ENCODE measurements around the gene CFAP61. TPM values are rescaled to one million over a fixed set of nuclear protein-coding genes. Genes with fewer than 3 reads are reported as not detected.
A peak's percentile ranks its signal among the peaks of the same experiment; 100 is the strongest.

CFAP61 gene
- total RNA-seq, 4 donors from 2014 or later = 0.18 to 0.80 (median 0.57) TPM

DNA sequence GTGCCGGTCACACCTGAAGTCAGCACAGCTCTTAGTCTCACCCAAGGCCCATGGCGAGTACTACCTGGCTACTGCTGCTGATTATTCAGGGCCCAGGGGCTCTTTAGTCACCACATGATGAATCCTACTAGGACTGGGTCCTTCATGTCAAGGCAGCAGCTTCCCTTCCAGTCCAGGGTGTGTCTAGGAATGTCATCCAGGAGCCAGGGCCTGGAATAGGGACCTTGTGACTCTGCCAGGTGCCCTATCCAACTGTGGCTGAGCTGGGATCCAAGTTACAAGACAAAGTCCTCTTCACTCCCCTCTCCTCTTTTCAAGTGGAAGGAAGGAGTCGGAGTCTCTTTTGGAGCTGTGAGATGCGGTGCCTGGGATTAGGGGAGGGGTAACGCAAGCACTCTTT is 85.5 kb downstream of the CFAP61 start:
- 84% methylated on average over 3 of the region's 5 CpGs for WGBS
- Histone ChIP-seq H3K4me3 (no peak overlapping the region), H3K4me1 (no peaks in the 10 kb centered on the region), H3K36me3 (no peaks in the 10 kb centered on the region), H3K9me3 (no peaks in the 10 kb centered on the region), H3K27me3 (no peaks in the 10 kb centered on the region), H3K27ac (no peak overlapping the region)
- no peak for DNase-seq (ENCODE audit: low spot score in 2 of 2)
- TF ChIP-seq, protein P1, sequence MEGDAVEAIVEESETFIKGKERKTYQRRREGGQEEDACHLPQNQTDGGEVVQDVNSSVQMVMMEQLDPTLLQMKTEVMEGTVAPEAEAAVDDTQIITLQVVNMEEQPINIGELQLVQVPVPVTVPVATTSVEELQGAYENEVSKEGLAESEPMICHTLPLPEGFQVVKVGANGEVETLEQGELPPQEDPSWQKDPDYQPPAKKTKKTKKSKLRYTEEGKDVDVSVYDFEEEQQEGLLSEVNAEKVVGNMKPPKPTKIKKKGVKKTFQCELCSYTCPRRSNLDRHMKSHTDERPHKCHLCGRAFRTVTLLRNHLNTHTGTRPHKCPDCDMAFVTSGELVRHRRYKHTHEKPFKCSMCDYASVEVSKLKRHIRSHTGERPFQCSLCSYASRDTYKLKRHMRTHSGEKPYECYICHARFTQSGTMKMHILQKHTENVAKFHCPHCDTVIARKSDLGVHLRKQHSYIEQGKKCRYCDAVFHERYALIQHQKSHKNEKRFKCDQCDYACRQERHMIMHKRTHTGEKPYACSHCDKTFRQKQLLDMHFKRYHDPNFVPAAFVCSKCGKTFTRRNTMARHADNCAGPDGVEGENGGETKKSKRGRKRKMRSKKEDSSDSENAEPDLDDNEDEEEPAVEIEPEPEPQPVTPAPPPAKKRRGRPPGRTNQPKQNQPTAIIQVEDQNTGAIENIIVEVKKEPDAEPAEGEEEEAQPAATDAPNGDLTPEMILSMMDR (IDR thresholded peaks at IDR 0.05) = no peak
- TF ChIP-seq EP300 (IDR thresholded peaks at IDR 0.05) = no peak
- no peak for TF ChIP-seq POLR2AphosphoS5 (IDR thresholded peaks at IDR 0.05)
- no peak for TF ChIP-seq POLR2A (IDR thresholded peaks at IDR 0.05)

DNA sequence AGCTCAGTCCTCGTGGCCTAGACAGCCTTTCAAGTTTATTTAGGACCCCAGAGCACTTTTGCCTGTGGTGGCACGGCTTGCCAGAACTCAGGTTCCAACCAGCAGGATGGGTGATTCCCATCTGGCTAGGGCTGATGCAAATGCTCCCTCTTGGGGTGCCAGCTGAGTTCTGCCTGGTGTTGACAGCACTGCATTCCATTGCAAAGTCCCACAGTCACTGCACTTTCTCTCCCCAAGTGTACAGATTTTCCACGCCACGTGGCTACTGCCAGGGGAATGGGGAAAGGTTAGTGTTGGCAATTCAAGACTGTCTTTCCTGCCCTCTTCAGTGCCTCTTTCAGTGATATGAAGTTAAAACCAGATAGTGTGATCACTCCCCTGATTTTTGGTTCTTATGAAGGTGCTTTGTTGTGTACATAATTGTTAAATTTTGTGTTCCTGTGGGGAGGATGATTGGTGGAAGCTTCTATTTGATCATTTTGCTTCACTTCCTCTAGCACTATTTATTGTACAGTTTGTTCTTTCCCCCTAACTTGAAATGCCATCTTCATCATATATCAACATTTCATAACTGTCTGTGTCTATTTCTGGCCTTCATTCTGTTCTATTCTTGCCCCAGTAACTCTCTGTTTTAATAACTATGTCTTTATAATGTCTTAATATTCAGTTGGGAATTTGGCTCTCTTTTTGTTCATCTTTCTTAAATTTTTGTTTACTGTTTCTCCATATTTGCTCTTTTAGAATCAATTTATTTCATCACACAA is 86.2 kb downstream of the CFAP61 start:
- WGBS = 59% methylated on average over 2 of the region's 4 CpGs
- H3K4me1 ChIP-seq = no peaks in the 10 kb centered on the region
- H3K4me3 ChIP-seq = no peak overlapping the region
- H3K27me3 ChIP-seq = no peaks in the 10 kb centered on the region
- no peak for TF ChIP-seq POLR2A (IDR thresholded peaks at IDR 0.05)
- no peak for TF ChIP-seq EP300 (IDR thresholded peaks at IDR 0.05)
- TF ChIP-seq POLR2AphosphoS5 (IDR thresholded peaks at IDR 0.05) = no peak
- TF ChIP-seq, protein P1 (IDR thresholded peaks at IDR 0.05) = no peak
- no peaks in the 10 kb centered on the region for H3K9me3 ChIP-seq
- H3K27ac ChIP-seq = no peak overlapping the region
- H3K36me3 ChIP-seq = no peaks in the 10 kb centered on the region
- DNase-seq (ENCODE audit: low spot score in 2 of 2) = peak in 1 of 2 donors; percentile 59

DNA sequence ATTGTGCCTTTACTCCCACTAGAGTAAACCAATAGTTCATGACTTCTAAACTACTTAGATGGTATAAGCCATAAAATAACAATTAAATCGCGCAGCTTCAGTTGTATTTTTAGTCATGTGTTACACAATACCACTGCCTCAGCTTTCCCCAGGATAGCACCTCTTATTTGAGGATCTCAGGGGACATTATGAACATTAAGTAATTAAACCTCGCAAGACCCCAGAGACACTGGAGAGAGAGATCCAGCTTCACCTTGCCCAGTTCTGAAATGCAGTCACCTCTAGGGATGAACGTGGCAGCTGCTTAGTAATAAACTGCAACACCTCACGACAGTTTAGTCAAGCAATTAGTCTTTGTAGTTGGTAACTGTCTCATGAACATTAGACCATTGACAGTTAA is 87.1 kb downstream of the CFAP61 start:
- DNase-seq (ENCODE audit: low spot score in 2 of 2) = no peak
- Histone ChIP-seq H3K4me3 (no peak overlapping the region), H3K9me3 (no peaks in the 10 kb centered on the region), H3K27me3 (no peaks in the 10 kb centered on the region), H3K4me1 (no peaks in the 10 kb centered on the region), H3K36me3 (no peaks in the 10 kb centered on the region), H3K27ac (no peak overlapping the region)
- 84% methylated on average over 5 of the region's 5 CpGs for WGBS
- TF ChIP-seq POLR2A (IDR thresholded peaks at IDR 0.05) (no peak), EP300 (IDR thresholded peaks at IDR 0.05) (no peak), POLR2AphosphoS5 (IDR thresholded peaks at IDR 0.05) (no peak)
- TF ChIP-seq, protein P1 (IDR thresholded peaks at IDR 0.05) = no peak

DNA sequence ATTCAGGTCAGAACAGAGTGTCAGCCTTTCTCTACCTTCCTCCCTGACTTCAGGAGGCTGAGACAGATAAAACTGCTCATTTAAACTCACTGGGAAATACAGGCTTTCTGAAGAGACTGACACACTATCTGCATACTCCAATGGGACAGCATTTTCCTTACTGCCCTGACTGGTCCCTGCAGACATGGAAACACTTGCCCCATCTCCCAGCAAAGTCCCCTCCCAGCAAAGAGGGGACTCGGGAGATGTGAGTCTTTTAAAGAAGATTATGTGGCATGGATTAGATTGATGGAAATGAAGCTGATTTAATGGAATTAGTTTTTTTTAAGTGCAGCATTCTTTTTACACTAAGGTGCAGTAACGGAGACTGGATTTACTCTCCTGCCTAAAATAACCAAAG is 90.8 kb downstream of the CFAP61 start:
- TF ChIP-seq POLR2A (IDR thresholded peaks at IDR 0.05) (no peak), POLR2AphosphoS5 (IDR thresholded peaks at IDR 0.05) (no peak), EP300 (IDR thresholded peaks at IDR 0.05) (no peak)
- TF ChIP-seq, protein P1 (IDR thresholded peaks at IDR 0.05) = no peak
- Histone ChIP-seq H3K4me1 (no peaks in the 10 kb centered on the region), H3K4me3 (no peak overlapping the region), H3K27ac (no peak overlapping the region), H3K27me3 (no peaks in the 10 kb centered on the region), H3K36me3 (no peaks in the 10 kb centered on the region), H3K9me3 (no peaks in the 10 kb centered on the region)
- 85% methylated on average over 2 of the region's 2 CpGs for WGBS
- DNase-seq (ENCODE audit: low spot score in 2 of 2) = no peak

DNA sequence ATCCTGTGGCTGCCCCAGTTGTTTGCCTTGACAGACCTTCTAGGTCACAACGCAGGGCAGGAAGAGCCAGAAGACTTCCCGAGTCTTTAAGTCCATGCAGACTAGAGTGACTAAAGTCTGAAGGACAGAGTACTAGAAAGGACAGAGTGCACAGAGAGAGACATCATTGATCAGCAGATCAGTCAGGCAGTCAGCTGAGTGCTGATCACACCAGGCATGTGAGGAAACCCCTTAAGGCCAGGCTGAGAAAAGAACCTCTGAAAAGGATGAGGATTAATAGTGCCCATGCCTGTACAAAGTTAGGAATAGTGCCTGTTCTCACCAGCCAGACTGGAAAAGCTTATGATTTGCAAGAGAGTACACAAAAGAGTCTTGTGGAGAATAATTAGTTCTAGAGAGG is 91.3 kb downstream of the CFAP61 start:
- Histone ChIP-seq H3K27ac (no peak overlapping the region), H3K9me3 (no peaks in the 10 kb centered on the region), H3K27me3 (no peaks in the 10 kb centered on the region), H3K36me3 (no peaks in the 10 kb centered on the region), H3K4me3 (no peak overlapping the region), H3K4me1 (no peaks in the 10 kb centered on the region)
- 60% methylated on average over 2 of the region's 2 CpGs for WGBS
- TF ChIP-seq, protein P1 (IDR thresholded peaks at IDR 0.05) = no peak
- TF ChIP-seq POLR2AphosphoS5 (IDR thresholded peaks at IDR 0.05) (no peak), POLR2A (IDR thresholded peaks at IDR 0.05) (no peak), EP300 (IDR thresholded peaks at IDR 0.05) (no peak)
- no peak for DNase-seq (ENCODE audit: low spot score in 2 of 2)

Data from suprapubic skin (tissue), 4 donors.